Astrocyte of the hippocampus (primary cell): Measurements from ENCODE around the gene NFE2L1.
"Not testable (repeated sequence)": the region's sequence is repeated elsewhere in the genome, so short reads cannot be mapped to it uniquely, and the experiment has no call there.

Experiments used
- DNase-seq: peaks from one replicate; pipeline ENCODE4 v3.0.0; 2011; ENCODE audit warnings: low read depth, low spot score

The NFE2L1 gene

GRCh38 chr17:48067808-48068207 lies 19.6 kb downstream of the NFE2L1 start:
- not testable (repeated sequence) for DNase-seq

GRCh38 chr17:48068491-48068961 lies 20.4 kb downstream of the NFE2L1 start:
- peak; percentile 40 for DNase-seq

GRCh38 chr17:48070195-48070594 lies 22.0 kb downstream of the NFE2L1 start:
- no peak for DNase-seq

- DNase-seq, result no peak
Measured at GRCh38 chr17:48071654-48072053, 23.5 kb downstream of the NFE2L1 start.

GRCh38 chr17:48072811-48073210 lies 24.7 kb downstream of the NFE2L1 start:
- DNase-seq, result not testable (repeated sequence)

GRCh38 chr17:48073566-48074094 lies 25.5 kb downstream of the NFE2L1 start:
- not testable (repeated sequence) for DNase-seq

- DNase-seq, result peak; percentile 89
Measured at GRCh38 chr17:48074322-48075081, 26.3 kb downstream of the NFE2L1 start.

- DNase-seq, result not testable (repeated sequence)
Measured at GRCh38 chr17:48077152-48077551, 29.0 kb downstream of the NFE2L1 start.

GRCh38 chr17:48081858-48082257 lies 33.7 kb downstream of the NFE2L1 start:
- DNase-seq, result no peak

- DNase-seq, result no peak
Measured at GRCh38 chr17:48084932-48085331, 36.8 kb downstream of the NFE2L1 start.

- no peak for DNase-seq
Measured at GRCh38 chr17:48093341-48094045, 45.3 kb downstream of the NFE2L1 start.

GRCh38 chr17:48095611-48096010 lies 47.5 kb downstream of the NFE2L1 start:
- no peak for DNase-seq

- DNase-seq, result peak; percentile 52
Measured at GRCh38 chr17:48100160-48100559, 52.0 kb downstream of the NFE2L1 start.

- DNase-seq, result peak; percentile 81
Measured at GRCh38 chr17:48100591-48101011, 52.4 kb downstream of the NFE2L1 start.

GRCh38 chr17:48101012-48101720 lies 53.0 kb downstream of the NFE2L1 start, which contains the start of gene CBX1:
Gene CBX1 (minus strand): TSS chr17:48101478. CDS start chr17:48077004, 24,474 bp downstream.
- DNase-seq, result peak; percentile 98

- no peak for DNase-seq
Measured at GRCh38 chr17:48102043-48102750, 54.0 kb downstream of the NFE2L1 start.

- DNase-seq, result no peak
Measured at GRCh38 chr17:48102798-48103715, 54.9 kb downstream of the NFE2L1 start.

GRCh38 chr17:48104440-48104839 lies 56.3 kb downstream of the NFE2L1 start:
- DNase-seq, result no peak

- DNase-seq, result no peak
Measured at GRCh38 chr17:48106802-48107136, 58.6 kb downstream of the NFE2L1 start.
